Activated CD8-positive, alpha-beta T cell treated with anti-CD3 and anti-CD28 coated beads for 36 hours (primary cell): ENCODE measurements around the gene P2RY12. TPM values are rescaled to one million over a fixed set of nuclear protein-coding genes. Genes with fewer than 3 reads are reported as not detected.

Experiments
- ATAC-seq: fragments of 200-7000 bp; cut with Tn5 transposase; one replicate; pipeline ENCODE4 v1.10.0; 2021; ENCODE audit warnings: mild to moderate bottlenecking, moderate library complexity
- CTCF ChIA-PET: fragments of 350-600 bp; sonication (Branson Sonifier 250); formaldehyde crosslinking; loops from one replicate; lab custom pipeline; 2021; ENCODE audit warnings: antibody characterized with exemption; lab: Charles Lee
- POLR2A ChIA-PET: fragments of 350-600 bp; sonication (Branson Sonifier 250); formaldehyde crosslinking; loops from one replicate; lab custom pipeline; 2021; ENCODE audit warnings: antibody characterized with exemption; lab: Charles Lee
- DNase-seq: peaks from one replicate; pipeline ENCODE4 v3.0.0-alpha.2; 2020
- H3K27ac Mint-ChIP-seq: one replicate; pipeline ENCODE4 v1.8.0; 2021; ENCODE audit warnings: mild to moderate bottlenecking, mixed read lengths
- H3K27me3 Mint-ChIP-seq: one replicate; pipeline ENCODE4 v1.8.0; 2021; ENCODE audit warnings: mixed read lengths
- H3K36me3 Mint-ChIP-seq: one replicate; pipeline ENCODE4 v1.8.0; 2021; ENCODE audit warnings: low read depth, mixed read lengths
- H3K4me1 Mint-ChIP-seq: one replicate; pipeline ENCODE4 v1.8.0; 2021; ENCODE audit warnings: low read depth, mixed read lengths
- H3K4me3 Mint-ChIP-seq: one replicate; pipeline ENCODE4 v1.8.0; 2021; ENCODE audit warnings: mild to moderate bottlenecking, moderate library complexity, mixed read lengths
- H3K9me3 Mint-ChIP-seq: one replicate; pipeline ENCODE4 v1.8.0; 2021; ENCODE audit warnings: mixed read lengths
- CTCF ChIP-seq: fragments of 200-600 bp; IDR thresholded peaks from one replicate; pipeline ENCODE4 v1.8.0; 2022; ENCODE audit warnings: antibody characterized with exemption, mild to moderate bottlenecking
- intact Hi-C: fragments of 100-400 bp; cut with micrococcal nuclease; formaldehyde crosslinking; loops from one replicate; pipeline ENCODE4 v1.10.0; 2022
- total RNA-seq, 2 experiments: library from RNA; stranded (reverse); gene quantifications; one replicate each; pipeline ENCODE4 v1.2.3, GENCODE V29; 2021

Gene P2RY12
- total RNA-seq, 2 experiments from 2014 or later = not detected

DNA sequence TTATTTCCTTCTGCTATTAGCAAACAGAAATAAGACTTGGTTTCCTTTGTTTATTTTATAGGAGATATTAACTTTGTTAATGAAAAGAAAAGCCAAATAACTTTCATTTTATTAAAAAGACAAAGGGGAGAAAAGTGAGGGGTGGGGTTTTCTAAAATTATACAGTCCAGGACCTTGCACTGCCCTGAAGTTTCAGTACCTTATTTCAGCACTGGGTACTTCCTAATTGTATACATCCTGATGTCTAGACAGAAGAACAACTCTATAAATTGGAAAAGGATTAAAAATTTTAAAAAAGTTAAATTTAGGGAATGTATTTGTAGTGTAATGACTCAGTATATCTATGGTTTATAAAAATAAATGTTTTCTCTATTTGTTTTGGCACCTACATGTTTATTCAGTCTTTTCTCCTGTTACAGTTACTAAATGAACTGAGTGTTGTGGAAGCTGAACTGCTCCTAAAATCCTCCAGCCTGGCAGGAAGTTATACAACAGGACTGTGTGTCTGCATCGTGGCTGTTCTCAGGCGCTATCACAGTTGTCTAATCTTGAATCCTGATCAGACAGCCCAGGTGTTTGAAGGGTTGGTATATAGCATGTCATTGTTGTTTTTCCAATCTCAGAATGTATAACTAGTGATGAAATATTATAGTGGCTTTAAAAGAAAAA lies 27.6 kb downstream of the P2RY12 start:
- no peak for ATAC-seq
- peaks cover 2% of the 10 kb centered on the region for H3K27me3 Mint-ChIP-seq
- DNase-seq = no peak
- POLR2A ChIA-PET = no interaction called here
- H3K9me3 Mint-ChIP-seq = no peaks in the 10 kb centered on the region
- intact Hi-C loops = no loop called here
- no peaks in the 10 kb centered on the region for H3K36me3 Mint-ChIP-seq
- H3K4me3 Mint-ChIP-seq = no peak overlapping the region
- no peak for TF ChIP-seq CTCF
- peaks cover 5% of the 10 kb centered on the region for H3K4me1 Mint-ChIP-seq
- H3K27ac Mint-ChIP-seq = no peak overlapping the region
- CTCF ChIA-PET = interaction anchor here (1.0 kb wide), 1 partner anchor 129 kb away, joined by 4 read pairs; no protein-coding TSS in a partner anchor

DNA sequence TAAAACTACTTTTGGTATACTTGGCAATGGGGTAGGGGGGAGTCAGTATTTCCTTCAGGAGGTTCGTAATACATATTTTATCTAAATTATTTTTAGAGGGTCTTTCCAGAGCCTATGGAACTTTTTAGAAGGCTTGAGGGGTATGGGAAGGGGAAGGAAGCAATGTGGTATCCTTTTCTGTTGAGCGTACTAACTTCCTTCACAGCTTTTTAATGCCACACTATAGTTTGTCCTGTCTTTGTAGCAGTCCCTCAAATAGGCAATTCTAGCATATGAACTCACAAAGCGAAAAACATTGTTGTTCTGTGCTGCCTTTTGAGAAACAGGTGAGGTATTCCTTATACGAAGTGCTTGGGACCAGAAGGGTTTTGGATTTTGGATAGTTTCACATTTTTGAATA lies 32.9 kb downstream of the P2RY12 start:
- no peak for DNase-seq

DNA sequence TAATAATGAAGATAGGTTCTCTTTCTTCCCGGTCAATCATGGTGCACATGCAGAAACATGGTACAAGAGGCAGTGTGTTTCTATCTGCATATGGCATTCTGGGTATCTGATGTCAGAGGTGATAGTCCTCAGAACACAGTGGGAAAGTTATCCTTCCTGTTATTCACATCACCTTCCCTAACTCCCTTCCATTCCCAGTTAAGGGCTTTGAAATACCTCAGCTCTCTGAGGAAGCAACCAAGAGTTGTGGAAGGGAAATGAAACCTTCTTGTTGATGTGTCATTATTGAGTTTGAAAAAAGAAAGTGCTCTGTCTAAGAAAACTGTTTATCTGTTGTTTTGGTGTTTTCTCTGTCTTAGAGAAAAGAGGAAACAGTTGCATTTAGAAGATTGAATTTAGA lies 33.3 kb downstream of the P2RY12 start:
- Mint-ChIP-seq H3K27ac (no peak overlapping the region), H3K27me3 (peaks cover 16% of the 10 kb centered on the region), H3K9me3 (no peaks in the 10 kb centered on the region), H3K4me1 (peaks cover 12% of the 10 kb centered on the region), H3K36me3 (no peaks in the 10 kb centered on the region), H3K4me3 (no peak overlapping the region)
- no peak for DNase-seq
- ChIA-PET CTCF (no interaction called here), POLR2A (no interaction called here)
- TF ChIP-seq CTCF = no peak
- ATAC-seq = no peak
- intact Hi-C loops = no loop called here

More for the DNA sequence above, 32.9 kb downstream of the P2RY12 start:
- peaks cover 9% of the 10 kb centered on the region for H3K4me1 Mint-ChIP-seq
- CTCF ChIA-PET = no interaction called here
- POLR2A ChIA-PET = interaction anchor here (0.6 kb wide), 1 partner anchor 63 kb away, joined by 3 read pairs; no protein-coding TSS in a partner anchor
- intact Hi-C loops = no loop called here
- ATAC-seq = no peak
- no peak for TF ChIP-seq CTCF
- peaks cover 12% of the 10 kb centered on the region for H3K27me3 Mint-ChIP-seq
- H3K36me3 Mint-ChIP-seq = no peaks in the 10 kb centered on the region
- no peak overlapping the region for H3K4me3 Mint-ChIP-seq
- H3K9me3 Mint-ChIP-seq = no peaks in the 10 kb centered on the region
- no peak overlapping the region for H3K27ac Mint-ChIP-seq

DNA sequence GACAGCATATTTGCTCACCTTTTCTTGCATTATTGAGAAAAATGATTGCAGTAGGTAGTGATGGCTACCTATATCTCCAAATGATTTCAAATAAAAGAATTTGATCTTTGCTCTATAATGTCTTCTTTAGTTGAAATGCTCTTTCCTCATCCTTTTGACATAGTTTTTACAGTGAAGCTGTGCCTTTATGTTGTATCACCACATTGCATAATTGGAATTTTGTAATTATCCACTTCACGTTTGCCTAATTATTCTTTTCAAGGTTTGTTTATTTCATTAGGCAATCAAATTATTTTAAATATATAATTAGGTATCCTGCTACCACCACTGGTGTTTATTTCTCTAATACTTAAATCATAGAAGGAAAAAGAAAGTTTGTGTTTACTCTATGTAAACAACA lies 33.9 kb downstream of the P2RY12 start:
- no peak overlapping the region for H3K27ac Mint-ChIP-seq
- no peaks in the 10 kb centered on the region for H3K9me3 Mint-ChIP-seq
- H3K27me3 Mint-ChIP-seq = peaks cover 21% of the 10 kb centered on the region
- no peak for ATAC-seq
- ChIA-PET POLR2A (interaction anchor here (0.6 kb wide), 1 partner anchor 525 kb away, joined by 3 read pairs; no protein-coding TSS in a partner anchor), CTCF (no interaction called here)
- intact Hi-C loops = no loop called here
- no peak overlapping the region for H3K4me3 Mint-ChIP-seq
- no peak for DNase-seq
- H3K36me3 Mint-ChIP-seq = no peaks in the 10 kb centered on the region
- TF ChIP-seq CTCF = no peak
- H3K4me1 Mint-ChIP-seq = peaks cover 13% of the 10 kb centered on the region

DNA sequence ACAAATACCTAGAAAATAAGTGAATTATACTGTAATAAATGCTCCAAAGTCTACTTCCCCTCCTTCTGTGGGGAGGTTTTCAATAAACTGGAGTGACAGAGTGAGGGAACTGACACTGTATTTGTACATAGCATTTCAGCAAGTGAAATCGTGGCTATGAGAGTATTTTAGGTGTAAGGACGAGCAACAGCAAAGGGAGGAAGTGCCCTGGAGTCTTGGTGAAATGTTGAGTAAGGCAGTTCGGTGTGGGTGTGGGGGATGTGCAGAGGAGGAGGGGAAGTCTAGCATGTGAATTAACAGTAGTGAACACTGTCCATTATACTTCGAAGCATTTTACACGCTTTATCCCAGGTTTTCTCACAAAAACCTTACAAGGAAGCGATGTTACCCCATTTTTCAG lies 37.1 kb downstream of the P2RY12 start:
- Mint-ChIP-seq H3K4me1 (peaks cover 13% of the 10 kb centered on the region), H3K27ac (no peak overlapping the region), H3K4me3 (no peak overlapping the region), H3K27me3 (peaks cover 20% of the 10 kb centered on the region), H3K9me3 (no peaks in the 10 kb centered on the region), H3K36me3 (no peaks in the 10 kb centered on the region)
- TF ChIP-seq CTCF = no peak
- DNase-seq (no peak), ATAC-seq (no peak)
- CTCF ChIA-PET = no interaction called here
- intact Hi-C loops = no loop called here
- POLR2A ChIA-PET = no interaction called here
